CD4-positive, alpha-beta T cell (primary cell): ENCODE data around the gene KCNJ15. TPM values are rescaled to one million over a fixed set of nuclear protein-coding genes. Genes with fewer than 3 reads are reported as not detected.
A peak's percentile ranks its signal among the peaks of the same experiment; 100 is the strongest.

Experiments used
- ATAC-seq: fragments of 200-7000 bp; cut with Tn5 transposase; one replicate; pipeline ENCODE4 v1.10.0; 2022; ENCODE audit warnings: mild to moderate bottlenecking; ENCODE audit not compliant: poor library complexity
- CTCF ChIA-PET: fragments of 350-600 bp; sonication (Branson Sonifier 250); formaldehyde crosslinking; loops from one replicate; lab custom pipeline; 2021; ENCODE audit warnings: antibody characterized with exemption, inconsistent platforms; lab: Charles Lee
- POLR2A ChIA-PET: fragments of 350-600 bp; sonication (Branson Sonifier 250); formaldehyde crosslinking; loops from one replicate; lab custom pipeline; 2021; ENCODE audit warnings: antibody characterized with exemption, inconsistent platforms; lab: Charles Lee
- DNase-seq, 14 experiments: peaks; one replicate each; pipeline ENCODE4 v3.0.0-alpha.2; 2013 to 2020; ENCODE audit warnings: mixed read lengths in 2 of 14
- H3K27ac ChIP-seq, 2 donors: one replicate each; pipeline versions ENCODE4 v1.5.1 to v1.7.0; 2013; ENCODE audit warnings: low read length in 2 of 2, low read depth in 1 of 2, mild to moderate bottlenecking in 1 of 2
- H3K27me3 ChIP-seq, 2 experiments: 1 replicate in 1 of 2; 2 replicates in 1 of 2; pipeline versions ENCODE4 v1.6.1 to v1.7.0; 2013; ENCODE audit warnings: low read length in 2 of 2, control low read depth in 1 of 2, mild to moderate bottlenecking in 1 of 2, moderate library complexity in 1 of 2; ENCODE audit not compliant: insufficient read depth in 2 of 2, control insufficient read depth in 1 of 2
- H3K36me3 ChIP-seq: one replicate; pipeline ENCODE4 v1.6.1; 2013; ENCODE audit warnings: low read length, control low read depth; ENCODE audit not compliant: insufficient read depth
- H3K4me1 ChIP-seq: one replicate; pipeline ENCODE4 v1.6.1; 2013; ENCODE audit warnings: low read length, control low read depth; ENCODE audit not compliant: insufficient read depth
- H3K4me3 ChIP-seq: one replicate; pipeline ENCODE4 v1.5.1; 2013; ENCODE audit warnings: mild to moderate bottlenecking, low read length, moderate library complexity
- H3K9me3 ChIP-seq, 2 experiments: 1 replicate in 1 of 2; 2 replicates in 1 of 2; pipeline versions ENCODE4 v1.6.1 to v1.7.0; 2013; ENCODE audit warnings: low read length in 2 of 2, mild to moderate bottlenecking in 2 of 2, control low read depth in 1 of 2, moderate library complexity in 1 of 2; ENCODE audit not compliant: control insufficient read depth in 1 of 2, insufficient read depth in 1 of 2
- H3K27ac Mint-ChIP-seq: one replicate; pipeline ENCODE4 v1.8.0; 2020; ENCODE audit warnings: mixed read lengths
- H3K27me3 Mint-ChIP-seq: one replicate; pipeline ENCODE4 v1.8.0; 2021; ENCODE audit warnings: mixed read lengths
- H3K36me3 Mint-ChIP-seq: one replicate; pipeline ENCODE4 v1.8.0; 2021; ENCODE audit warnings: low read depth, mixed read lengths
- H3K4me1 Mint-ChIP-seq: one replicate; pipeline ENCODE4 v1.8.0; 2021; ENCODE audit warnings: low read depth, mixed read lengths
- H3K4me3 Mint-ChIP-seq: one replicate; pipeline ENCODE4 v1.8.0; 2020; ENCODE audit warnings: mild to moderate bottlenecking, mixed read lengths
- H3K9me3 Mint-ChIP-seq: one replicate; pipeline ENCODE4 v1.8.0; 2020; ENCODE audit warnings: mixed read lengths
- intact Hi-C, 2 experiments: fragments of 100-400 bp; cut with DNase I in 1 of 2; cut with micrococcal nuclease in 1 of 2; formaldehyde crosslinking; loops; one replicate each; pipeline versions ENCODE4 v1.15.1 to v1.9.0; 2023 to 2025; cut with DNase I, micrococcal nuclease
- total RNA-seq, 174 experiments: library from RNA in 2 of 174; stranded (reverse) in 2 of 174; gene quantifications; one replicate each; pipeline ENCODE4 v1.2.3 and lab custom pipeline; 2021 to 2026
- TF ChIP-seq, protein P1 (sequence below): fragments of 200-600 bp; IDR thresholded peaks from one replicate; pipeline ENCODE4 v1.8.0; 2022; ENCODE audit warnings: antibody characterized with exemption, mild to moderate bottlenecking

The KCNJ15 gene
- total RNA-seq, 2 experiments from 2014 or later, result 0.19 TPM; not detected in 1

- TF ChIP-seq, protein P1, sequence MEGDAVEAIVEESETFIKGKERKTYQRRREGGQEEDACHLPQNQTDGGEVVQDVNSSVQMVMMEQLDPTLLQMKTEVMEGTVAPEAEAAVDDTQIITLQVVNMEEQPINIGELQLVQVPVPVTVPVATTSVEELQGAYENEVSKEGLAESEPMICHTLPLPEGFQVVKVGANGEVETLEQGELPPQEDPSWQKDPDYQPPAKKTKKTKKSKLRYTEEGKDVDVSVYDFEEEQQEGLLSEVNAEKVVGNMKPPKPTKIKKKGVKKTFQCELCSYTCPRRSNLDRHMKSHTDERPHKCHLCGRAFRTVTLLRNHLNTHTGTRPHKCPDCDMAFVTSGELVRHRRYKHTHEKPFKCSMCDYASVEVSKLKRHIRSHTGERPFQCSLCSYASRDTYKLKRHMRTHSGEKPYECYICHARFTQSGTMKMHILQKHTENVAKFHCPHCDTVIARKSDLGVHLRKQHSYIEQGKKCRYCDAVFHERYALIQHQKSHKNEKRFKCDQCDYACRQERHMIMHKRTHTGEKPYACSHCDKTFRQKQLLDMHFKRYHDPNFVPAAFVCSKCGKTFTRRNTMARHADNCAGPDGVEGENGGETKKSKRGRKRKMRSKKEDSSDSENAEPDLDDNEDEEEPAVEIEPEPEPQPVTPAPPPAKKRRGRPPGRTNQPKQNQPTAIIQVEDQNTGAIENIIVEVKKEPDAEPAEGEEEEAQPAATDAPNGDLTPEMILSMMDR, result no peak
- H3K27ac ChIP-seq, result no peak overlapping the region
Observed at GRCh38 chr21:38268864-38269575, 12.2 kb downstream of the KCNJ15 start.

DNA sequence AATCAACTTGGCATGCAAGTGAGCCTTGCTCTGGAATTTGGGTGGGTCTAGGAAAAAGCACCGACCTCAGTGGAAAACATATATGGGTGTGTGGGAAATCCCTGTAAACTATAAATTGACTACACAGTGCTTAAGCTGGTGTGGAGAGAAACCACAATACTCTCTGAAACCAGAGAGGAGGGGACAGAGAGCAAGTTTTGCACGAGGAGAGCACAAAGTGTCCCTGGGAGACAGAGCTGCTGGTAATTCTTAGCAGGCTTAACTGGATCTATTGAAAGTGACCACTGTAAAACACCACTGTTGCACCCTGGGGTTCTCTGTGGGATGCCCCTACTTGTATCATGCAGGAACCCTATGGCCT is 12.8 kb downstream of the KCNJ15 start:
- Mint-ChIP-seq H3K27me3 (peaks cover 5% of the 10 kb centered on the region), H3K36me3 (no peaks in the 10 kb centered on the region), H3K4me1 (peaks cover 3% of the 10 kb centered on the region), H3K4me3 (no peak overlapping the region), H3K27ac (no peak overlapping the region), H3K9me3 (no peaks in the 10 kb centered on the region)
- Histone ChIP-seq H3K4me3 (no peak overlapping the region), H3K27me3 (no peaks in the 10 kb centered on the region), H3K4me1 (no peaks in the 10 kb centered on the region), H3K9me3 (no peaks in the 10 kb centered on the region), H3K36me3 (no peaks in the 10 kb centered on the region), H3K27ac (no peak overlapping the region)
- ATAC-seq, result no peak
- intact Hi-C loops, result no loop called here
- ChIA-PET CTCF (no interaction called here), POLR2A (interaction anchor here (1.1 kb wide), 1 partner anchor 25 kb away, joined by 3 read pairs; no protein-coding TSS in a partner anchor)
- DNase-seq, result no peak
- TF ChIP-seq, protein P1, result no peak

More at GRCh38 chr21:38268864-38269575, 12.2 kb downstream of the KCNJ15 start:
- ChIA-PET CTCF (no interaction called here), POLR2A (interaction anchor here (1.1 kb wide), 1 partner anchor 25 kb away, joined by 3 read pairs; no protein-coding TSS in a partner anchor)
- Histone ChIP-seq H3K9me3 (no peaks in the 10 kb centered on the region), H3K4me3 (no peak overlapping the region), H3K4me1 (no peaks in the 10 kb centered on the region), H3K36me3 (no peaks in the 10 kb centered on the region), H3K27me3 (no peaks in the 10 kb centered on the region)
- H3K27ac Mint-ChIP-seq, result no peak overlapping the region
- H3K9me3 Mint-ChIP-seq, result no peaks in the 10 kb centered on the region
- DNase-seq (peak in 2 of 14 experiments; percentile 14 to 30), ATAC-seq (no peak)
- H3K4me3 Mint-ChIP-seq, result no peak overlapping the region
- H3K36me3 Mint-ChIP-seq, result no peaks in the 10 kb centered on the region
- peaks cover 5% of the 10 kb centered on the region for H3K27me3 Mint-ChIP-seq
- intact Hi-C loops, result no loop called here
- H3K4me1 Mint-ChIP-seq, result peaks cover 3% of the 10 kb centered on the region

GRCh38 chr21:38272215-38272614 is 15.4 kb downstream of the KCNJ15 start:
- Mint-ChIP-seq H3K27me3 (peaks cover 2% of the 10 kb centered on the region), H3K36me3 (no peaks in the 10 kb centered on the region), H3K27ac (no peak overlapping the region), H3K4me1 (peaks cover under 1% of the 10 kb centered on the region), H3K4me3 (no peak overlapping the region), H3K9me3 (no peaks in the 10 kb centered on the region)
- ChIA-PET CTCF (no interaction called here), POLR2A (no interaction called here)
- Histone ChIP-seq H3K4me1 (no peaks in the 10 kb centered on the region), H3K9me3 (no peaks in the 10 kb centered on the region), H3K4me3 (no peak overlapping the region), H3K36me3 (no peaks in the 10 kb centered on the region), H3K27ac (no peak overlapping the region), H3K27me3 (no peaks in the 10 kb centered on the region)
- TF ChIP-seq, protein P1, result no peak
- DNase-seq (peak in 1 of 14 experiments; percentile 20), ATAC-seq (no peak)
- intact Hi-C loops, result no loop called here
